HepG2 (cell line): Measurements from ENCODE around the gene ATP2B2. TPM values are rescaled to one million over a fixed set of nuclear protein-coding genes. Genes with fewer than 3 reads are reported as not detected.

Experiments
- ATAC-seq: fragments of 200-7000 bp; cut with Tn5 transposase; 3 replicates; pipeline ENCODE4 v1.9.1; 2020; ENCODE audit warnings: mild to moderate bottlenecking, moderate library complexity
- BruUV-seq: library from RNA; stranded (reverse); fragments of 400-500 nt; replicated peaks from 2 replicates; lab custom pipeline; 2021; lab: Mats Ljungman, UMichigan
- CTCF ChIA-PET: fragments of 300-600 bp; formaldehyde crosslinking; extraction: SDS; loops from one replicate; lab custom pipeline; 2021; ENCODE audit warnings: low total read pairs, inconsistent platforms, low intra/inter-chr PET ratio; lab: Yijun Ruan, JAX
- POLR2A ChIA-PET: fragments of 350-600 bp; sonication (Branson Sonifier 250); formaldehyde crosslinking; loops from one replicate; lab custom pipeline; 2020; ENCODE audit warnings: antibody characterized with exemption, inconsistent platforms; lab: Yijun Ruan, JAX
- DNase-seq: peaks from one replicate; pipeline ENCODE4 v3.0.0-alpha.2; 2015; ENCODE audit warnings: low spot score
- FAIRE-seq: peaks from 3 replicates; lab custom pipeline; 2011; peaks lifted over from hg19 to GRCh38; lab: Jason Lieb, UNC
- H2AFZ ChIP-seq: one replicate; pipeline ENCODE4 v1.6.1; 2011; ENCODE audit warnings: low read length, inconsistent platforms
- H3K27ac ChIP-seq: fragments of 300-600 bp; 3 replicates; pipeline ENCODE4 v1.8.0; 2011; ENCODE audit warnings: mixed run types, mild to moderate bottlenecking, mixed read lengths, low read length, inconsistent platforms; ENCODE audit not compliant: insufficient read depth; ENCODE audit errors: extremely low read length
- H3K27me3 ChIP-seq, 2 experiments: fragments of 200-600 bp in 1 of 2; 2 replicates in 1 of 2; 3 replicates in 1 of 2; pipeline versions ENCODE4 v1.6.0 to v1.8.0; 2011; ENCODE audit warnings: low read length in 2 of 2, mild to moderate bottlenecking in 2 of 2, moderate library complexity in 2 of 2, inconsistent platforms in 1 of 2; ENCODE audit not compliant: insufficient read depth in 2 of 2, control insufficient read depth in 1 of 2
- H3K36me3 ChIP-seq, 2 experiments: fragments of 200-600 bp in 1 of 2; replicated peaks in 1 of 2; 2 replicates in 1 of 2; 3 replicates in 1 of 2; pipeline versions ENCODE4 v1.5.1 to v1.8.0; 2011; ENCODE audit warnings: low read length in 2 of 2, inconsistent platforms in 1 of 2; ENCODE audit not compliant: insufficient read depth in 2 of 2, control insufficient read depth in 1 of 2
- H3K4me1 ChIP-seq: 2 replicates; pipeline ENCODE4 v1.5.1; 2012; ENCODE audit warnings: low read length, inconsistent platforms; ENCODE audit not compliant: insufficient read depth
- H3K4me2 ChIP-seq: 2 replicates; pipeline ENCODE4 v1.6.0; 2011; ENCODE audit warnings: low read depth, low read length, inconsistent platforms
- H3K4me3 ChIP-seq, 3 experiments: fragments of 200-600 bp in 1 of 3; sonication (generic), shearing (Covaris generic) in 1 of 3; replicated peaks in 1 of 3; 2 replicates each; pipeline ENCODE4 v1.5.1; 2011 to 2016; ENCODE audit warnings: low read length in 3 of 3, inconsistent platforms in 2 of 3, low read depth in 2 of 3, mild to moderate bottlenecking in 2 of 3, control low read depth in 1 of 3, mixed read lengths in 1 of 3; ENCODE audit not compliant: insufficient read depth in 1 of 3
- H3K79me2 ChIP-seq: one replicate; pipeline ENCODE4 v1.6.1; 2011; ENCODE audit warnings: low read length, inconsistent platforms; ENCODE audit not compliant: insufficient read depth
- H3K9ac ChIP-seq: 2 replicates; pipeline ENCODE4 v1.6.0; 2011; ENCODE audit warnings: mild to moderate bottlenecking, low read depth, low read length, inconsistent platforms; ENCODE audit not compliant: insufficient read depth
- H3K9me3 ChIP-seq: 2 replicates; pipeline ENCODE4 v1.5.1; 2012; ENCODE audit warnings: mild to moderate bottlenecking, low read length
- H4K20me1 ChIP-seq: 2 replicates; pipeline ENCODE4 v1.6.0; 2011; ENCODE audit warnings: inconsistent platforms, mild to moderate bottlenecking, low read length, moderate library complexity; ENCODE audit not compliant: insufficient read depth
- AGO2 ChIP-seq: fragments of 200-400 bp; formaldehyde crosslinking; optimal IDR thresholded peaks from 2 replicates; pipeline ENCODE3; 2017; ENCODE audit warnings: mild to moderate bottlenecking, low read depth, low read length, moderate library complexity
- AKAP8 ChIP-seq: sonication (generic); formaldehyde crosslinking; IDR thresholded peaks from 2 replicates; pipeline ENCODE4 v1.5.1; 2020; ENCODE audit warnings: mild to moderate bottlenecking, missing genetic modification reagents
- FOXO1 ChIP-seq: sonication (generic); formaldehyde crosslinking; IDR thresholded peaks from 2 replicates; pipeline ENCODE4 v1.4.0; 2020; ENCODE audit warnings: missing genetic modification reagents
- FOXP4 ChIP-seq: sonication (generic); formaldehyde crosslinking; IDR thresholded peaks from 2 replicates; pipeline ENCODE4 v1.4.0; 2020; ENCODE audit warnings: missing genetic modification reagents
- HNF4A ChIP-seq: sonication (generic); formaldehyde crosslinking; IDR thresholded peaks from 2 replicates; pipeline ENCODE4 v1.4.0; 2020; ENCODE audit warnings: missing genetic modification reagents
- SOX6 ChIP-seq, 2 experiments: fragments of 450-650 bp in 1 of 2; sonication (generic) in 1 of 2; formaldehyde crosslinking in 1 of 2; IDR thresholded peaks; 2 replicates each; pipeline versions ENCODE4 v1.4.0 to v1.6.1; 2017 to 2020; ENCODE audit warnings: antibody characterized with exemption in 1 of 2, mild to moderate bottlenecking in 1 of 2, missing genetic modification reagents in 1 of 2
- TBX2 ChIP-seq: sonication (generic); formaldehyde crosslinking; IDR thresholded peaks from 2 replicates; pipeline ENCODE4 v1.5.0; 2020; ENCODE audit warnings: missing genetic modification reagents, mild to moderate bottlenecking, borderline replicate concordance
- ZNF552 ChIP-seq: sonication (generic); formaldehyde crosslinking; IDR thresholded peaks from 2 replicates; pipeline ENCODE4 v1.9.0; 2022; ENCODE audit warnings: missing genetic modification reagents, mild to moderate bottlenecking, borderline replicate concordance
- ZNF747 ChIP-seq: sonication (generic); formaldehyde crosslinking; IDR thresholded peaks from 2 replicates; pipeline ENCODE4 v1.8.1; 2023; ENCODE audit warnings: missing genetic modification reagents, mild to moderate bottlenecking, borderline replicate concordance
- ZNF770 ChIP-seq: sonication (generic); formaldehyde crosslinking; IDR thresholded peaks from 2 replicates; pipeline ENCODE4 v1.5.0; 2020; ENCODE audit warnings: mild to moderate bottlenecking, missing genetic modification reagents
- whole genome bisulfite sequencing: methylation state at CpG from one replicate; pipeline ENCODE4 v1.1.6; 2017; ENCODE audit warnings: low lambda C conversion rate; 5-methylcytosine and 5-hydroxymethylcytosine counted together
- in situ Hi-C: cut with HindIII; loops from 2 replicates; pipeline ENCODE4 v1.10.0; 2017; ENCODE audit warnings: low pct_unique_long_range_greater_than_20kb; ENCODE audit not compliant: extremely low pct_ligation_motif_present
- intact Hi-C: fragments of 100-400 bp; cut with micrococcal nuclease; formaldehyde crosslinking; loops from one replicate; pipeline ENCODE4 v1.10.0; 2022; ENCODE audit not compliant: unreplicated experiment
- polyA plus RNA-seq, 8 experiments: library from polyadenylated mRNA; depleted of rRNA in 3 of 8; stranded (reverse) in 7 of 8; unstranded in 1 of 8; fragments of >200 nt; fragmentation: Illumina TruSeq in 4 of 8; extraction: Trizol in 4 of 8; gene quantifications; 2 replicates each; pipeline versions ENCODE4 v1.2.1 to v1.2.3, GENCODE V29; 2011 to 2016; ENCODE audit warnings: low read depth in 4 of 8, missing spikeins in 1 of 8, mixed read lengths in 1 of 8; ENCODE audit not compliant: insufficient read depth in 1 of 8
- total RNA-seq, 5 experiments: library from RNA; depleted of rRNA; stranded (reverse); fragments of >200 nt; fragmentation: Illumina TruSeq; extraction: Trizol; gene quantifications; 2 replicates each; pipeline ENCODE4 v1.2.3, GENCODE V29; 2016; ENCODE audit warnings: low read depth in 1 of 5

The ATP2B2 gene
- total and polyA plus RNA-seq, 2 of the 13 experiments (the other 11 are each of a cell fraction or from before 2014, with no cell fraction given): 1.5 to 2.3 TPM

- Histone ChIP-seq H3K9me3 (no peaks in the 10 kb centered on the region), H3K27ac (no peak overlapping the region), H3K4me3 (no peak overlapping the region), H3K9ac (no peak overlapping the region), H4K20me1 (no peaks in the 10 kb centered on the region), H3K36me3 (no peaks in the 10 kb centered on the region), H3K27me3 (peaks cover 0 to 23% of the 10 kb centered on the region in 2 experiments; a peak in 3 of 5 replicates), H3K4me2 (no peak overlapping the region), H3K79me2 (no peaks in the 10 kb centered on the region), H2AFZ (no peak overlapping the region), H3K4me1 (peaks cover 68% of the 10 kb centered on the region)
- FAIRE-seq: no peak
- no peak for DNase-seq
- no TSS peak for BruUV-seq
- 50% methylated on average over 2 of the region's 3 CpGs for WGBS
- ChIA-PET CTCF (no interaction called here), POLR2A (no interaction called here)
- TF ChIP-seq ZNF552 (CRISPR knock-in tag): no peak
- intact Hi-C loops: no loop called here
- ATAC-seq: no peak
- in situ Hi-C loops: no loop called here
Observed at GRCh38 chr3:10501664-10502052, 3.7 kb downstream of the ATP2B2 start.

- ChIA-PET CTCF (no interaction called here), POLR2A (no interaction called here)
- ATAC-seq: peak; percentile 47
- no peaks in the 10 kb centered on the region for H3K9me3 ChIP-seq
- no peaks in the 10 kb centered on the region for H3K79me2 ChIP-seq
- H3K4me3 ChIP-seq: peak overlapping the region in 1 of 3 experiments; percentile 50; a peak in 2 of 6 replicates
- H3K27me3 ChIP-seq: peaks cover 0 to 22% of the 10 kb centered on the region in 2 experiments; a peak in 3 of 5 replicates
- H4K20me1 ChIP-seq: no peaks in the 10 kb centered on the region
- peak overlapping the region; percentile 57 for H3K4me2 ChIP-seq
- no peak overlapping the region for H2AFZ ChIP-seq
- DNase-seq: peak; percentile 23
- H3K27ac ChIP-seq: peak overlapping the region; percentile 68
- WGBS: 13% methylated on average over 14 of the region's 19 CpGs
- H3K4me1 ChIP-seq: peaks cover 68% of the 10 kb centered on the region
- H3K9ac ChIP-seq: no peak overlapping the region
- BruUV-seq: no TSS peak
- H3K36me3 ChIP-seq: no peaks in the 10 kb centered on the region
- intact Hi-C loops: no loop called here
- peak; percentile 52 for FAIRE-seq
- in situ Hi-C loops: no loop called here
- TF ChIP-seq ZNF747 (CRISPR knock-in tag) (0 out of 2 replicates have a peak, but pooled peaks have one; percentile 25), TBX2 (CRISPR knock-in tag) (0 out of 2 replicates have a peak, but pooled peaks have one; percentile 36), AKAP8 (CRISPR knock-in tag) (peak; percentile 14; the same call in 1 of the 2 replicates), FOXO1 (CRISPR knock-in tag) (peak; percentile 8; the same call in 1 of the 2 replicates), HNF4A (CRISPR knock-in tag) (peak; percentile 78), AGO2 (no peak), SOX6 (IDR thresholded peaks at IDR 0.05) (no peak), SOX6 (CRISPR knock-in tag; IDR thresholded peaks at IDR 0.05) (peak; percentile 52; the same call in 1 of the 2 replicates), ZNF770 (peak; percentile 95), FOXP4 (CRISPR knock-in tag) (peak; percentile 55; the same call in 1 of the 2 replicates)
Observed at GRCh38 chr3:10500717-10501663, 4.4 kb downstream of the ATP2B2 start.
